Left ventricle myocardium superior (tissue), 1 donor: Measurements from ENCODE around the gene HAL. TPM values are rescaled to one million over a fixed set of nuclear protein-coding genes. Genes with fewer than 3 reads are reported as not detected.

Experiments
- ATAC-seq: fragments of 200-7000 bp; cut with Tn5 transposase; one replicate; pipeline ENCODE4 v1.9.1; 2020; ENCODE audit warnings: mild to moderate bottlenecking, moderate library complexity
- DNase-seq: peaks from one replicate; pipeline ENCODE4 v3.0.0-alpha.2; 2020
- intact Hi-C: fragments of 100-400 bp; cut with micrococcal nuclease; formaldehyde crosslinking; loops from one replicate; pipeline ENCODE4 v1.11.0; 2022
- total RNA-seq: library from RNA; stranded (reverse); fragmentation: NEBNext Ultra II Directional; extraction: Animal tissue kit (Norgen Biotek cat#: 25700); gene quantifications from one replicate; pipeline ENCODE4 v1.2.1, GENCODE V29; 2021
- donor health status: DM: no; HTN: yes; CAD: no; lungs with severe emphysema.

Gene HAL
- total RNA-seq, 1 donor from 2014 or later: 0.27 TPM

- intact Hi-C loops: no loop called here
- DNase-seq: no peak
- ATAC-seq: no peak
Measured at GRCh38 chr12:95953000-95953399, 43.1 kb downstream of the HAL start.

DNA sequence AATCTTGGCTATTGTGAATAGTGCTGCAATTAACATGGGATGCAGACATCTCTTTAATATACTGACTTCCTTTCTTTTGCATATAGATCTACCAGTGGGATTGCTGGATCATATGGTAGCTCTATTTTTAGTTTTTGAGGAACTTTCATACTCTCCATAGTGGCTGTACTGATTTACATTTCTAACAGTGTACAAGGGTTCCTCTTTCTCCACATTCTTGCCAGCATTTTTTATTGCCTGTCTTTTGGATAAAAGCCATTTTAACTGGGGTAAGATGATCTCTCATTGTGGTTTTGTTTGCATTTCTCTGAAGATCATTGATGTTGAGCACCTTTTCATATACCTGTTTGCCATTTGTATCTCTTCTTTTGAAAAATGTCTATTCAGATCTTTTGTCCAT is 44.6 kb downstream of the HAL start:
- DNase-seq (no peak), ATAC-seq (no peak)
- intact Hi-C loops: no loop called here

GRCh38 chr12:95949477-95950206 is 46.5 kb downstream of the HAL start:
- no peak for DNase-seq
- intact Hi-C loops: no loop called here
- no peak for ATAC-seq

- intact Hi-C loops: no loop called here
- no peak for DNase-seq
- no peak for ATAC-seq
Measured at GRCh38 chr12:95944108-95944704, 51.9 kb downstream of the HAL start.

DNA sequence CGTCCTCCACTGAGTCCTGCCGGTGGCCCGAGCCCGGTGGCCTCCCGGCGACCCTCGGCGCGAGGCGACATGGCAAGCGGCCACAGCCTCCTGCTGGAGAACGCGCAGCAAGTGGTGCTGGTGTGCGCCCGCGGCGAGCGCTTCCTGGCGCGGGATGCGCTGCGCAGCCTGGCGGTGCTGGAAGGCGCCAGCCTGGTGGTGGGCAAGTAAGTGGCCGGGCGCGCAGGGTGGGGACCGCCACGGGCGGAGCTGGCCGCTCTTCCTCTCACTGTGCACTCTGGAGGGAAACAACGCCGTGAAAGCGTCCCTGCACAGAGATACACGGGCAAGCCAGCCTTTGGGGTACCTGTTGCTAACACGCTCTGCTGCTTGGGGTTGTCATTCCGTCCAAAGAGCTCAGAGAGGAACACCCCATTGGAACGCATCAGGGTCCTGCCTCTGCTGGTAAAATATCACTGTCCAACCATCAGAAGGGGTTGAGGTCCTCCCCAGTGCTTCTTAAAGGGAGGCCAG is 52.8 kb downstream of the HAL start, which contains the start of gene AMDHD1:
TSS of gene AMDHD1 (plus strand) at position 2 of the 513 bp plus-strand sequence. CDS start at position 70, 68 bp downstream.
- DNase-seq (peak; percentile 75), ATAC-seq (peak; percentile 86)
- intact Hi-C loops: no loop called here

DNA sequence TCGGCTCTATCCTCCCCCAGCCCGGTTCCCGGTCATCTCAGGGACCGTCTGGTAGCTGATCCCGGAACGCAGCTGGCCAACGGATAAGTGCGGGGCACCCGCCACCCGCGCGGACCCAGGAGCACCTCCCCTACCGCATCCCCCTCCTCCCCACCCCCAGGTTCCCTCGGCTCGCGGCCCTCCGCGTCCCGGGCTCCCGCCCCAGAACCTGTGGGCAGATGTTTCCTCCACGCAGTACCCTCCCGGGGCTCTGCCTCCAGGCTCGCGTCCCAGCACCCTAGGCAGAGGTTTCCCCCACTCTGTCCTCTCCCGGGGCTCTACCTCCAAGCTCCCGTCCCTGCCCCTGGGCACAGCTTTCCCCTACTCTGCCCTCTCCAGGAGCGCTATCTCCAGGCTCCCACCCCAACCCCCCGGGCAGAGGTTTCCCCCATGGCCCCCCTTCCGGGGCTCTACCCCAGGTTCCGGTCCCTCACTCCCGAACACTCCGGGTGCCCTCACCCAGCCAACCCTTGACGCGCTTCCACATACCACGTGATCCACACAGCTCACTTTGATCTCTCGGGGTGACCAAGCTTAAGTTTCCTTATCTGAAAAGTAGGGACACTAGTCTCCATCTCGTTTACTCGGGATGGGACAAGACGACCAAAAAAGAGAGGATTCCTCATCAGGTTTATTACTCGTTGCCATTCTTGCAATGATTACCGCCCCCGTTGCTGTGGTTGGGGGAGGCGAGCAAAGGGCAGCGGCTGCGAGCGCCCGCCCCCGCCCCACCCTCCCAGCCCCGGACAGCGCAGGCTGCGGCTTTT is 53.4 kb downstream of the HAL start, which contains the start of gene CCDC38:
TSS of gene CCDC38 (minus strand) at position 91 of the 806 bp plus-strand sequence. CDS start 6,105 bp downstream, outside the sequence.
- peak; percentile 81 for DNase-seq
- intact Hi-C loops: no loop called here
- peak; percentile 98 for ATAC-seq

DNA sequence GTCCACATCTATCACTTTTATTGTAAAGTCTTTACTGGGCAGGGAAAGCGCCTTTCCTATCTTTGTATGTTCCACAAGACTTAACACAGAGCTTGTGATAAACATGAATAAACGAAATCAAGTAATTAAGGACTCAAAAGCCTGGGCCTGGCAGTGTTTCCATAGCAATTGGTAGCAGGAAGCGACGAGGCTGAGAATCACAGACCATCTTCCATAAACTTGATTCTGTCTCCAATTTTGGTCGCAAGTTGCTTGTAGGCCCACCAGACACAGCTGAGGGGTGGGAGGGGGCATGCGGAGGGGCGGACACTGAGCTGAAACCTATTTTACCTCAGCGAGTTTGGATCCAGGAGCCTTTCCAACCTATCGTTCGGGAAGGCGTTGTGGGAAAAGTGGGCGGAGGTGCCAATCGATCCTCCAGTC is 54.0 kb downstream of the HAL start:
- intact Hi-C loops: no loop called here
- no peak for DNase-seq

DNA sequence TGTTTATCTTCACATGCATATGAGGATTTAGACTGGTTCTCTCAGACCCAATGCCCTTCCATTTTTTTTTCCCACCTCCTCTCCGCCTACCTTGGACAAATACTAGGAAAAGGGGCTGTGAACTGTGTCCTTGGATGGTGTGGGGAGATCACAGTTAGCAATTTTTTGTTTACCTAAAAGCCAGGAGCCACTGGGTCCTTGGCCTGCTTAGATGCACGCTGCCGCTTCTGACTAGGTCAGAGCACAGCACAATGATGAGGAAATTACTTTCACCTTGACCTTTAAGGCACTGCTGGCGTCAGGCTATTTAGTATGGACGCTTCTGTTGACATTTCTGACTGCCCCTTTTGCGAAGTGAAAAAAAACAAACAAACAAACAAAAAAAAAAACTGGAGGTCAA is 55.6 kb downstream of the HAL start:
- intact Hi-C loops: no loop called here
- DNase-seq (no peak), ATAC-seq (no peak)

More for the DNA sequence above, 54.0 kb downstream of the HAL start:
- no peak for ATAC-seq

Other genes with a start within 250 kb of the HAL start
- gene NTN4, start 205.6 kb downstream of the HAL start, total RNA-seq: 76.5 TPM
- gene SNRPF, start 137.4 kb downstream of the HAL start, total RNA-seq: 11.4 TPM
- 0.15 TPM for gene CCDC38, start 53.7 kb downstream of the HAL start, total RNA-seq
- 0.35 TPM for gene AMDHD1, start 53.0 kb downstream of the HAL start, total RNA-seq
- gene LTA4H, start 39.2 kb upstream of the HAL start, total RNA-seq: 42.0 TPM
- 21.1 TPM for gene ELK3, start 198.0 kb upstream of the HAL start, total RNA-seq